HS-27A (cell line): ENCODE data around the gene RANGAP1.
"Not testable (repeated sequence)": the region's sequence is repeated elsewhere in the genome, so short reads cannot be mapped to it uniquely, and the experiment has no call there.

Experiments used
- DNase-seq: peaks from one replicate; pipeline ENCODE4 v3.0.0-alpha.2; 2012; ENCODE audit warnings: low read depth, missing footprints

Gene RANGAP1

GRCh38 chr22:41300661-41301060 lies 14.7 kb upstream of the RANGAP1 start:
- DNase-seq: no peak

GRCh38 chr22:41296826-41297667 lies 11.1 kb upstream of the RANGAP1 start:
- no peak for DNase-seq

- not testable (repeated sequence) for DNase-seq
These were observed 8.8 kb upstream of the RANGAP1 start for GRCh38 chr22:41294816-41295215.

- peak; percentile 81 for DNase-seq
These were observed 4.6 kb upstream of the RANGAP1 start for GRCh38 chr22:41290262-41291221.

GRCh38 chr22:41289671-41290070 lies 3.7 kb upstream of the RANGAP1 start:
- DNase-seq: no peak

DNA sequence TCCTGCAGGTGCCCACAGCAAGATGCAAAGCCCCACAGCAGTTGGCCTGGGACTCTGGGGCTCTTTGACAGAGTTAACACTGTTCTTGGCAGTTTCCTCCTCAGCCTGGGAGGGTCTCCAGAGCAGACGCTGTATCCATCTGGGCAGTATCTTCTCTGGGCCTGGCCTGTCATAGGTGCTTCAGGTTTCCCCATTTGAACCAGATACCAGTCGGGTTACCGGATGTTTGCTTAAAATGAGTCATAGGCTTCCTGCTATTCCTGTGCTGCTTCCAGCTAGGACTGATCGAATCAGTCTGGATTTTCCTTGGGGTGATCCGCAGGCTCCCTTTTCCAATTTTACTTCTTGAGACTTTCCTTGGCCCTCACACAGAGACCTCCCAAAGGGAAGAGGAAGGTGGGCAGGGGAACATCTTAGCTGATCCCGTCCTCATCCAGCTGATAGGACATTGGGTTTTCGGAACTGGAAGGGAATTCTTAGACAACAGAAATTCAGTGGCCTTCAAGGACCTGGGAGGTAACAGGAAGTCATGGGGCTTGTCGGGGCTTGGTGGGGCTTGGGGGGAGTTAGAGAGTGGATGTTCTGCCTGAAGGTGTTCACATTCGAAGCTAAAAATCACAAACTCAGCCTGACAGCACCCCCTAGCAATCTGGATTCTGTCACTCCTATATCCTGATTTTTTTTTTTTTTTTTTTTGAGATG lies 2.4 kb upstream of the RANGAP1 start:
- peak; percentile 54 for DNase-seq

DNA sequence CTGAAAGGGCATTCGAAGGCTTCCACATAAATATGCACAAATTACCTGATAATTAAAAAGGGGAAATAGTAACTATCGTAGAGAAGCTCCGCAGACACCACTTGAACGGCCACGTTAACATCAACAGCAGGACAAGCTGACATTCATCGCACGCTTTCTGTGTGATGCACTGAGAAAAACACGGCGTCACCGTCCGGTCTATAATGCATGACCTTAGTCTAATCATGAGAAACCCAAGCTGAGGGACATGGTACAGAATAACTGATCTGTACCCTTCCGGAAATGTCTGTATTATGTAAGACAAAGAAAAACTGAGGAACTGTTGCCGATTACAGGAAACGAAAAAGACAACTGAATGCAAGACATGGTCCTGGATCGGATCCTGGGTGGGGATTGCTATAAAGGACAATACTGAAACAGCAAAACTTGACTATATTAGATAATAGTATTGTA lies 678 bp upstream of the RANGAP1 start:
- no peak for DNase-seq

GRCh38 chr22:41285441-41285819 lies 557 bp downstream of the RANGAP1 start:
- peak; percentile 66 for DNase-seq

GRCh38 chr22:41284465-41284864 lies 1.5 kb downstream of the RANGAP1 start:
- DNase-seq: no peak

- no peak for DNase-seq
These were observed 5.1 kb downstream of the RANGAP1 start for GRCh38 chr22:41280854-41281253.

GRCh38 chr22:41280065-41280464 lies 5.9 kb downstream of the RANGAP1 start:
- no peak for DNase-seq

- DNase-seq: no peak
These were observed 11.1 kb downstream of the RANGAP1 start for GRCh38 chr22:41274856-41275255.

- DNase-seq: no peak
These were observed 12.9 kb downstream of the RANGAP1 start for GRCh38 chr22:41273128-41273527.

GRCh38 chr22:41271787-41272186 lies 14.2 kb downstream of the RANGAP1 start:
- no peak for DNase-seq

- no peak for DNase-seq
These were observed 18.0 kb downstream of the RANGAP1 start for GRCh38 chr22:41267958-41268357.

GRCh38 chr22:41264408-41264941 lies 21.5 kb downstream of the RANGAP1 start:
- no peak for DNase-seq

- no peak for DNase-seq
These were observed 22.3 kb downstream of the RANGAP1 start for GRCh38 chr22:41263704-41264103.

- no peak for DNase-seq
These were observed 23.7 kb downstream of the RANGAP1 start for GRCh38 chr22:41262250-41262765.

GRCh38 chr22:41261541-41262249 lies 24.3 kb downstream of the RANGAP1 start:
- DNase-seq: no peak

GRCh38 chr22:41260871-41261270 lies 25.1 kb downstream of the RANGAP1 start:
- DNase-seq: no peak

GRCh38 chr22:41259756-41260155 lies 26.2 kb downstream of the RANGAP1 start:
- not testable (repeated sequence) for DNase-seq
